K562 (cell line): ENCODE measurements around the gene DNAJC6. TPM values are rescaled to one million over a fixed set of nuclear protein-coding genes. Genes with fewer than 3 reads are reported as not detected.

ENCODE experiments used
- C11orf30 ChIP-seq: fragments of 450-650 bp; IDR thresholded peaks from 2 replicates; pipeline ENCODE4 v1.6.1; 2016; ENCODE audit warnings: low read depth, mild to moderate bottlenecking
- CGGBP1 ChIP-seq: fragments of 250-450 bp; sonication (Bioruptor Pico); IDR thresholded peaks from 2 replicates; pipeline ENCODE4 v1.9.0; 2021; ENCODE audit warnings: mild to moderate bottlenecking
- E2F4 ChIP-seq: sonication (generic); formaldehyde crosslinking; IDR thresholded peaks from 2 replicates; pipeline ENCODE4 v1.8.0; 2022; ENCODE audit warnings: mild to moderate bottlenecking, low read depth, missing genetic modification reagents
- FOXK2 ChIP-seq, 2 experiments: fragments of 450-650 bp; IDR thresholded peaks in 1 of 2; conservative IDR thresholded peaks in 1 of 2; 2 replicates each; pipeline ENCODE4 v1.6.1; 2016; ENCODE audit warnings: low read depth in 2 of 2, mild to moderate bottlenecking in 1 of 2
- HOXB6 ChIP-seq: fragments of 250-450 bp; sonication (Bioruptor Pico); IDR thresholded peaks from 2 replicates; pipeline ENCODE4 v1.5.1; 2022; ENCODE audit warnings: mild to moderate bottlenecking, borderline replicate concordance
- JUN ChIP-seq, 2 experiments: sonication (generic) in 1 of 2; formaldehyde crosslinking in 1 of 2; IDR thresholded peaks; 2 replicates each; pipeline versions ENCODE4 v1.6.1 to v1.8.0; 2012 to 2022; ENCODE audit warnings: borderline replicate concordance in 2 of 2, mild to moderate bottlenecking in 2 of 2, improper control_type of control experiment in 1 of 2, low read depth in 1 of 2, low read length in 1 of 2, missing genetic modification reagents in 1 of 2
- MNT ChIP-seq, 2 experiments: fragments of 450-650 bp; conservative IDR thresholded peaks; 2 replicates each; pipeline ENCODE4 v1.6.1; 2017; ENCODE audit warnings: mild to moderate bottlenecking in 2 of 2, moderate library complexity in 2 of 2
- NCOA4 ChIP-seq: fragments of 450-650 bp; IDR thresholded peaks from 2 replicates; pipeline ENCODE4 v1.6.1; 2018; ENCODE audit warnings: mild to moderate bottlenecking; ENCODE audit not compliant: partially characterized antibody
- PCBP2 ChIP-seq: fragments of 200-400 bp; formaldehyde crosslinking; IDR thresholded peaks from 2 replicates; pipeline ENCODE4 v1.6.1; 2018; ENCODE audit warnings: low read length, low read depth, mild to moderate bottlenecking, moderate library complexity; ENCODE audit not compliant: poor library complexity, severe bottlenecking
- RBM22 ChIP-seq: fragments of 200-400 bp; formaldehyde crosslinking; IDR thresholded peaks from 2 replicates; pipeline ENCODE4 v1.6.1; 2018; ENCODE audit warnings: low read length, low read depth; ENCODE audit not compliant: poor library complexity, severe bottlenecking
- SAP30 ChIP-seq: fragments of 200-600 bp; sonication (generic); IDR thresholded peaks from 2 replicates; pipeline ENCODE4 v1.6.1; 2012; ENCODE audit warnings: borderline replicate concordance, low read depth, mild to moderate bottlenecking, moderate library complexity, low read length, control low read depth, inconsistent platforms; ENCODE audit not compliant: insufficient read depth, poor library complexity, severe bottlenecking
- SMARCE1 ChIP-seq: fragments of 450-650 bp; IDR thresholded peaks from 2 replicates; pipeline ENCODE4 v1.7.1; 2016; ENCODE audit warnings: mild to moderate bottlenecking
- SMC3 ChIP-seq: conservative IDR thresholded peaks from 2 replicates; pipeline ENCODE4 v1.6.1; 2011; ENCODE audit warnings: low read depth, low read length, improper control_type of control experiment; ENCODE audit not compliant: insufficient read depth
- SNRNP70 ChIP-seq: fragments of 200-400 bp; formaldehyde crosslinking; optimal IDR thresholded peaks from 2 replicates; pipeline ENCODE3; 2017; ENCODE audit warnings: low read depth, low read length
- SP1 ChIP-seq: sonication (generic); formaldehyde crosslinking; IDR thresholded peaks from 2 replicates; pipeline ENCODE4 v1.8.1; 2022; ENCODE audit warnings: mild to moderate bottlenecking, missing genetic modification reagents
- XRCC4 ChIP-seq: IDR thresholded peaks from one replicate; pipeline ENCODE4 v1.6.1; 2011; ENCODE audit not compliant: insufficient read depth, insufficient read length; ENCODE audit errors: extremely low read depth
- XRCC5 ChIP-seq: fragments of 200-400 bp; formaldehyde crosslinking; IDR thresholded peaks from 2 replicates; pipeline ENCODE4 v1.6.1; 2017; ENCODE audit warnings: low read depth, mild to moderate bottlenecking, low read length
- ZC3H8 ChIP-seq: fragments of 450-650 bp; IDR thresholded peaks from 2 replicates; pipeline ENCODE4 v1.6.1; 2017
- ZFP30 ChIP-seq: fragments of 250-450 bp; sonication (Bioruptor Pico); IDR thresholded peaks from 2 replicates; pipeline ENCODE4 v1.8.0; 2022; ENCODE audit warnings: moderate library complexity, mild to moderate bottlenecking, inconsistent platforms, borderline replicate concordance
- ZNF12 ChIP-seq: sonication (generic); formaldehyde crosslinking; IDR thresholded peaks from 2 replicates; pipeline ENCODE4 v1.4.0; 2020; ENCODE audit warnings: mild to moderate bottlenecking, missing genetic modification reagents
- ZNF232 ChIP-seq: sonication (generic); formaldehyde crosslinking; IDR thresholded peaks from 2 replicates; pipeline ENCODE4 v1.8.0; 2022; ENCODE audit warnings: mild to moderate bottlenecking, missing genetic modification reagents
- ZNF512 ChIP-seq: IDR thresholded peaks from 2 replicates; pipeline ENCODE4 v1.6.1; 2016; ENCODE audit warnings: missing genetic modification characterization, missing compliant biosample characterization
- polyA plus RNA-seq, 8 experiments: library from polyadenylated mRNA; depleted of rRNA in 4 of 8; stranded (reverse) in 5 of 8; unstranded in 3 of 8; fragments of >200 nt; fragmentation: Nextera tagmentation in 2 of 8; fragmentation: Illumina TruSeq in 1 of 8; extraction: Ambion mirVana in 2 of 8; extraction: Trizol in 1 of 8; gene quantifications; 2 replicates each; pipeline versions ENCODE4 v1.2.1 to v1.2.3, GENCODE V29; 2011 to 2014; ENCODE audit warnings: inconsistent platforms in 1 of 8, missing spikeins in 1 of 8
- total RNA-seq, 7 experiments: library from RNA; depleted of rRNA in 6 of 7; stranded (reverse); fragments of >200 nt in 6 of 7; fragmentation: Illumina TruSeq in 2 of 7; extraction: Trizol in 2 of 7; gene quantifications; 2 replicates each; pipeline versions ENCODE4 v1.2.1 to v1.2.3, GENCODE V29; 2011 to 2021; ENCODE audit warnings: low replicate concordance in 1 of 7

DNAJC6 gene
- total and polyA plus RNA-seq, 9 of the 15 experiments (the other 6 are each of a cell fraction or from before 2014, with no cell fraction given) = 6.7 to 78.7 (median 28.0) TPM

- TF ChIP-seq ZNF12 (CRISPR knock-in tag) (no peak), SP1 (CRISPR knock-in tag) (peak; percentile 65; the same call in 1 of the 2 replicates), XRCC4 (no peak), RBM22 (no peak), SAP30 (no peak), ZNF232 (CRISPR knock-in tag) (no peak), PCBP2 (no peak), C11orf30 (no peak), JUN (IDR thresholded peaks at IDR 0.05; ENCODE audit: borderline replicate concordance, low read depth, low read length) (no peak), JUN (CRISPR knock-in tag; IDR thresholded peaks at IDR 0.05; ENCODE audit: borderline replicate concordance) (no peak), SNRNP70 (no peak), NCOA4 (no peak), ZNF512 (tag) (no peak), ZC3H8 (no peak), HOXB6 (no peak), SMARCE1 (peak; percentile 53; the same call in 1 of the 2 replicates), SMC3 (no peak; the same call in 1 of the 2 replicates), E2F4 (CRISPR knock-in tag) (no peak), XRCC5 (peak; percentile 73; the same call in 1 of the 2 replicates), MNT (conservative IDR thresholded peaks at IDR 0.05) (peak; percentile 31 to 66; a peak in 2 of 4 replicates), ZFP30 (CRISPR knock-in tag) (no peak), CGGBP1 (CRISPR knock-in tag) (0 out of 2 replicates have a peak, but pooled peaks have one; percentile 43), FOXK2 (conservative IDR thresholded peaks at IDR 0.05 in 1 of 2, IDR thresholded peaks at IDR 0.05 in 1 of 2; ENCODE audit: low read depth in 2 of 2) (no peak; a peak in 1 of 4 replicates)
These were observed 110.6 kb downstream of the DNAJC6 start (continued) for GRCh38 chr1:65419681-65420589.
